COLO668 (cell line): ENCODE measurements around the gene TTC7B.

Source experiments
- DNase-seq: peaks from one replicate; lab custom pipeline; 2025; ENCODE audit not compliant: unreplicated experiment; lab: John Stamatoyannopoulos, UW

The TTC7B gene

GRCh38 chr14:90743425-90743824 lies 72.8 kb downstream of the TTC7B start:
- no peak for DNase-seq

DNA sequence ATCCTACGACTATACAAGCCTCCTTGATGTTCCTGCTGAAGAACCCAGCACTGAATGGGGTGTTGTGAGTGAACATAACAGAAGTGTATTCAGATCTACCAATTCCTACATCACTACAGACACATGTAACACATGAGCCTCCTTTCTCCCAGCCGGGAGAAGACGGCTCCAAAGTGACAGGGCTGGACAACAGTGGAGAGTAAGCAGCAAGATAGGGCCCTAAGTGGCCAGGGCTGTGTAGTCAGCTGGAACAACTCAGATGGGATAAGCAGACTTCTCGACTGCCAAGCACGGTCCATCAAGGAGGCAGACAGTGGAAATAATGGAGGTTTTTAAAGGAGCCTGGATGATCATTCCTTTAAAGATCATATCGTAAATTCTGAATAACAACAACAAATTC lies 73.5 kb downstream of the TTC7B start:
- no peak for DNase-seq

GRCh38 chr14:90742252-90742651 lies 74.0 kb downstream of the TTC7B start:
- no peak for DNase-seq

DNA sequence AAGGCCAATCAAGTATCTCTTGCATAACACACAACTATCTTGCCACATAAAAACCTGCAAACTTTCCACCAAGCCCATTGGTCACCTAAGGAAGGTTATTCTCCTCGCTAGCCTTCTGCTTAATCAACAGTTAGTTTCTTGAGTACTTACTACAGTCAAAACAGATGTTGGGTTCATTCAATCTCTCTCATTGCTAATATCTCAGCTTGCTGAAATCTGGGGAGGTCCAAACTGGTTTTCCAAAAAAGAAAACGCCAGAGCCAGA lies 74.6 kb downstream of the TTC7B start:
- DNase-seq, result no peak

GRCh38 chr14:90740946-90741681 lies 75.1 kb downstream of the TTC7B start:
- DNase-seq, result no peak

DNA sequence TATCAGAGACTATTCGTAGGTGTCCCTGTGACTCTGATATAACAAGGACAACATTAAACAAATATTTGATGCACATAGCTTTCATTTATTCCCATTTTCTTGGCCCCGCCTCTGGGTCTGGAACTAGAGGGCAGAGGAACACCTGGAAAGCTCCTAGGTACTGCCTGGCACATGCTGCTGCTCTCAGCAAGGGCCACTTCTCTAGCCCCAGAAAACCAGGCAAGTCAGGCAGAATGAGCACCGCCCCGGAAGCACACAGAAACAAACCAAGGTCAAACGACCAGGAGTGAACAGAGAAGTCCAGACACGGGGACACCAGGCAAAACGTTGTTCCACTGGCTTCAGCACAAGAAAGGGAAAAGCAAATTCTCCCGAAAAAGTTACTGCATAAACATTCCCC lies 76.1 kb downstream of the TTC7B start:
- DNase-seq, result no peak

DNA sequence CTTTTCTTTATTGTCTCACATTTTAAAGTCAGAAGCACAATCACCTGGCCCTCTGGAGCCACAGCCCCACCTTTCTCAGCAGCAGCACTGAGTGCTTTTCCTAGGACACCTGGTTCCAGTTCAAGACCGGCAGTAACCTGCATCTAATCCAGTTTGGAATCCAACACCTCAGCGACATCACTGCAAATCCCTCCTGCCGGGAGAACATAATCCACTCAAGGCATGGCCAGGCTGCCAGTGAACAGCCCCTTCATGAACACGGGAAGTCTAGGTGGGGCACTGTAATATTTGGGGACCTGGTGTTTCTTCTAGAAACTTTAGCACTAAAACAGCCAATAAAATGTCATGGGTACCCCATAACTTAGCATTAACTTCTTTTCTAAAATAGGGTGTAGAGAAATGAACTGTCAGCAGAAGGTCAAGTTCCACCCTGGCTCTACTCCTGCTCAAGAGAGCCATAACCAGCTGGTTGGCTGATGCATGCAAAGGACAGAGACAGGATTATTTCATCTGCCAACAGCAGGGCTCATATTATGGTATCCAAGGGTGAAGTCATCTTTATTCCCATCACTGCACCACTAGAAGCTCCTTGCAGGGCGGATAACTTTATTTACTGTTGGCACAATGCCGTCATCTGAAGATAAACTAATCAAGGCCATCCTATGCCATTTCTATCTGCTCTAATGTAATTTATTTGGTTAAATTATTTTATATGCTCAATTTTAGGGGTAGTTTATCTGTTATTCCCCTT lies 76.7 kb downstream of the TTC7B start:
- no peak for DNase-seq

DNA sequence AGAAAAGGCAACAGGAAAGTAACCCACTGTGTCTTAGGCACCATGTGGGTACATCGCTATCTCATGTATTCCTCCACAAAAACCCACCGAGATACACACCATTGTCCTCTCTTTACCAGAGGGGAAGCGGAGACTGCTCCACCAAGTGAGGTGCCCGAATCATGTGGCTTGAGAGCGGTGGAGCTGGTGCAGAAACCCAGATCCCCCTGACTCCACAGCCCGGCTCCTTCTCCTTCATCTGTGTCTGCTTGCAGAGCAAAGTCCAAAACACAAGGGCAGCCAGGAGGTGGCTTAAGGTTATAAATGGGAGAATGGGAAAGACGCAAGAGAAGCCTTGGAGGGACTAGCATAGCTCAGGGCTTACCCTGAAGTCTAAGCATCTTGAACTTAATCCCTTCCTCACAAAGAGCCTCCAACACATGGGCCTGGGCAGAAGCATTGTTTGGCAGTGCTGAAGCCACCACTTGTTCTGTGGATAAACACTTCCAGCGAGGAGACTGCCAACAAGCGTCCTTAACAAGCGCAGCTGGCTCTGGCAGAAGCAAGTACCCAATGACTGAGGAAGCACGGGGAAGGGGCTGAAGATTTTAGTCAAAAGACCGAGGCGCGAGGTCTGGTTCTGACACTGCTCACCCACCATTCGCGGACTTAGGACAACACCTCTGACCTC lies 83.0 kb downstream of the TTC7B start:
- DNase-seq, result no peak

- no peak for DNase-seq
Measured at GRCh38 chr14:90732718-90733117, 83.5 kb downstream of the TTC7B start.

GRCh38 chr14:90732139-90732538 lies 84.1 kb downstream of the TTC7B start:
- DNase-seq, result no peak

DNA sequence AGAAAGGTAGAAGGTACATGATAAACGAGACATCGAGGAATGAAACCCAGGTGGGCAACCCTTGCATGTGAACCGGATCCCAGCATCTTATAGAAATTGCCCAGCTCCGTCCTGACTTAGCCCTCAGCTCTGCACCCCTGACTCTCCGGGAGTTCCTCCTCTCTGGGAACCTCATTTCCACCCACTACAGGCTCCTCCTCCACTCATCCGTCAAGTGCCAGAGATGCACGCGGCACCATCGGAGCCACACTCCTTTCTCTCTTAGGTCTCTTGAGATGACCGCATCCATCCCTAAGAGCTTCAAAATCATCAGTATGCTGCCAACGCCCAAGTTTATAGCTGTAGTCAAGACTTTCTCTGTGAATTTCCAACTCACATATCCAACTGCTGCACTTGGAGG lies 84.7 kb downstream of the TTC7B start:
- no peak for DNase-seq

GRCh38 chr14:90730206-90730766 lies 85.9 kb downstream of the TTC7B start:
- DNase-seq, result no peak

DNA sequence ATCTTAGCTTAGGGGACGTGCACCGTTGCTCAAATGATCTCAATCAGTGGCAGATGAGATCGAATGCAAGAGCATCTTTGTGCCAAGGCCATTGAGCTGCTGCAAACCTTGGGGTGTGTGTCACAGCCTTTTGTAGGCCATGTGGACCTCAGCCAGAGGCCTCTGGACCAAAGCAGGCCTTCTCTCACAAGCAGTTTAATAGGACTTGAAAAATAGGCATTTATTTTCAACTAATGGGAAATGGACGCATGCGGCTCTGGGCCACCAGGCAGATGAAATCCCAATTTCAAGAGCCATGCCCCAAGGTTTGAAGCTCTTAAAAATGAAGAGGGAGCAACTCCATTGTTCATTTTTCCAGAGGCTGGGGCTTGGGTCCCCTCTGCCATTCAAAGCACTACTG lies 87.3 kb downstream of the TTC7B start:
- no peak for DNase-seq

DNA sequence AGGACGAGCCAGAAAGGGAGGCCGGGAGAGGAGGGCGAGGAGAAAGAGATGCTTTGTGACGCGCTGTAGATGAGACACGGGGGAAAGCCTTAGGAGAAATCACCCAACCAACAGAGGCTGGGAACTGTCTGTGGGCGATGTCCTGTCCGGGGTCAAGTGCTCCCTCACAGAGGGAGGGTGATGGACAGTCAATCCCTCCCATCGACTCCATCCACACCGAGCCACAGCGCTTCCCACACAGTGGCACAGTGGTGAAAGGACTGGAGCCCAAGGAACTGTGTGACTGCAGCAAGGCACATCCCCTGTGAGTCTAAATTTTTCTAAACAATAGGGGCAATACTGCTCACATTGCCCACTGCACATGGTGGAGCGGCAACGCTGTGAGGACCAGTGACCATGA lies 89.1 kb downstream of the TTC7B start:
- no peak for DNase-seq

GRCh38 chr14:90726656-90727055 lies 89.6 kb downstream of the TTC7B start:
- DNase-seq, result no peak

GRCh38 chr14:90724866-90725265 lies 91.4 kb downstream of the TTC7B start:
- DNase-seq, result no peak

- DNase-seq, result no peak
Measured at GRCh38 chr14:90722590-90722989, 93.6 kb downstream of the TTC7B start.

- no peak for DNase-seq
Measured at GRCh38 chr14:90721619-90722305, 94.5 kb downstream of the TTC7B start.

DNA sequence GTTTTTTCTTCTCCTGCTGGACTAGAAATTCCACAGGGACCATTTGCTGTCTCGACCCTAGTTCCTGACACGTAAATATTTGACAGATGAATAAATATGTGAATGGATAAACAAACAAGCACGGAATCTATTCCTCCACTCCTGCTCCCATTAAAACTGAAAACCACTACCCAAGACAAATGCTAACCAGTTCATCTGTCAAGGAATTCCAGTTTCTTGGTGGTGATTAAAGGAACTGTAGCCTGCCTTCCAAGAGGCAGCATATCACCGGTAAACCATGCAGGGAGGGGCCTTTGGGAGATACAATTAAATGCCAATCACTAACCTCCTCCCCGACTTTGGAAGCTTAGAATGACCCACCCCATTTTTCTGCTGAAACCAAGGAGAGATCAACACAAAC lies 95.4 kb downstream of the TTC7B start:
- no peak for DNase-seq

DNA sequence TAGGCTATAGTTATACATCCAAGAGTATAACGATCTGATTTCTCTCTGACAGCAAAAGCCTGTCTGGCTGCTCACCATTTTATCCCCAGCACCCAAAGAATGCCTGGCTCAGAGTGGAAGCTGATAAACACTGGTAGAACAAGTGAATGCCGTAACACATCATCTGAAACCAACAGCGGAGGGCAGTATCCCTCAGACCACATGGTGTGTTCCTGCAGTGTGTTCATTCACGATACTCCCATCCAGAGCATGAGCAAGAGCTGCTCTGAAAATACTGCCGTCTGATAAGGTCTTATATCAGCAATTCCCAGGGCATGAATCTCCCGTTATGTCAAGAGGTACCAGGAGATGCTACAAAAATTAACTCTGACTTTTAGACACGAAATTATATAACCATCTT lies 95.9 kb downstream of the TTC7B start:
- no peak for DNase-seq

DNA sequence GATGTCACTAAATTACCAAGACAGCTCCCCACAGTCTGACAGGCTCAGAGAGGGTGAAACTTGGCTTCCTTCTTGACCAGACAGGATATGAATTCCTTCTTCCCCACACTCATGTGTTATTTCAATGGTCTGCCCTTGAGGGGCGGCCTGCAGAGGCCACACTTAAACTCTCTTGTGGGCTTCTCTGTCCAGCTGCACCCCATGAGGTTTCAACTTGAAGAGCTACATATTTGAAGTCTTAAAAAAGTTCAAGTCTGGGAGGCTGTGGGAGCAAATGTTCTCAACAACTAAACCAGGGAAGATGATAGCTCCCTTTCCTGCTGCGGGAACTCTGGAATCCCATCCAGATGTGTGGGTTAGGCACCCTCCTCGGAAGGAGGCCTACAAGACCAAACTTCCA lies 98.3 kb downstream of the TTC7B start:
- no peak for DNase-seq

DNA sequence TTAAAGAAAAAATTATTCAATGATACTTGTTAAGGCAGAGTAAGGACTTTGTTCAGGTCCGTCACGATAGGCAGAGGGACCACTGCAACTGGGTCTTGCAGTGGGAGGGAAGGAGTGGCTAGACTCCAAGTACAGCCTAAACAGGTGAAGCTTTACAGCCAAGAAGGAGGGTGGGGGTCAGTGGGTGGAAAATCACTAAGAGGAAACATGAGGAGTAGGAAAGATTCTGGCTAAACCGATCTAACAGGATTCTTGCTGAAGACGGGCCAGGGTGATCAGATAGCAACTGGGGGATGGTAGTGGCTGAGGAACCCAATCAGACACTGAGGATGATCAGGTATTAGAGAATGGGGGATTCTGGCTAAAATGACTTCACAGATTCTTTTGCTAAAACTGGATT lies 100.2 kb downstream of the TTC7B start:
- DNase-seq, result no peak
